ENCODE data around the gene ZNF599. TPM values are rescaled to one million over a fixed set of nuclear protein-coding genes. Genes with fewer than 3 reads are reported as not detected.

ZNF599 gene
- total RNA-seq, 2 donors from 2014 or later, result 5.1 to 6.4 TPM

- no peaks in the 10 kb centered on the region for H3K27me3 ChIP-seq (replicated peaks; ENCODE audit: insufficient read depth)
- H3K9me3 ChIP-seq, result peaks cover 97% of the 10 kb centered on the region
- no peak for DNase-seq (ENCODE audit: low spot score)
- H3K27ac ChIP-seq, result no peak overlapping the region
- TF ChIP-seq CTCF (IDR thresholded peaks at IDR 0.05), result no peak
- H3K36me3 ChIP-seq, result peaks cover 39% of the 10 kb centered on the region
- no peak for ATAC-seq (ENCODE audit: insufficient number of reproducible peaks, low FRiP score, low read depth)
- H3K4me3 ChIP-seq, result no peak overlapping the region
- no peaks in the 10 kb centered on the region for H3K4me1 ChIP-seq (ENCODE audit: control insufficient read depth in 1 of 2, low read depth in 2 of 2)
Measured at GRCh38 chr19:34744896-34745690, 27.9 kb downstream of the ZNF599 start.

- Histone ChIP-seq H3K4me3 (peak overlapping the region; percentile 97), H3K27ac (peak overlapping the region; percentile 98), H3K4me1 (ENCODE audit: control insufficient read depth in 1 of 2, low read depth in 2 of 2) (peaks cover 5 to 23% of the 10 kb centered on the region in 2 donors), H3K9me3 (peaks cover 27% of the 10 kb centered on the region), H3K36me3 (peaks cover 20% of the 10 kb centered on the region), H3K27me3 (replicated peaks; ENCODE audit: insufficient read depth) (no peaks in the 10 kb centered on the region)
- ATAC-seq (ENCODE audit: insufficient number of reproducible peaks, low FRiP score, low read depth) (no peak), DNase-seq (ENCODE audit: low spot score) (no peak)
- no peak for TF ChIP-seq CTCF (IDR thresholded peaks at IDR 0.05)
Measured at GRCh38 chr19:34734537-34735103, 38.4 kb downstream of the ZNF599 start.

- Histone ChIP-seq H3K4me1 (ENCODE audit: control insufficient read depth in 1 of 2, low read depth in 2 of 2) (peaks cover 5 to 23% of the 10 kb centered on the region in 2 donors), H3K27ac (peak within 1 kb of the TSS; percentile 98), H3K4me3 (peak within 1 kb of the TSS; percentile 97), H3K9me3 (peaks cover 20% of the 10 kb centered on the region), H3K27me3 (replicated peaks; ENCODE audit: insufficient read depth) (no peaks in the 10 kb centered on the region), H3K36me3 (peaks cover 13% of the 10 kb centered on the region)
- no peak for TF ChIP-seq CTCF (IDR thresholded peaks at IDR 0.05)
- peak; percentile 97 for ATAC-seq (ENCODE audit: insufficient number of reproducible peaks, low FRiP score, low read depth)
- DNase-seq (ENCODE audit: low spot score), result peak; percentile 66
Measured at GRCh38 chr19:34733746-34734536, 39.1 kb downstream of the ZNF599 start, which contains the start of gene ZNF181. Gene ZNF181, plus strand, starts transcription at chr19:34734243. Its CDS starts 795 bp downstream, at chr19:34735038.

- Histone ChIP-seq H3K27ac (peak overlapping the region; percentile 98), H3K9me3 (peaks cover 14% of the 10 kb centered on the region), H3K4me3 (peak overlapping the region; percentile 97), H3K27me3 (replicated peaks; ENCODE audit: insufficient read depth) (no peaks in the 10 kb centered on the region), H3K4me1 (ENCODE audit: control insufficient read depth in 1 of 2, low read depth in 2 of 2) (peaks cover 5 to 23% of the 10 kb centered on the region in 2 donors), H3K36me3 (peaks cover 11% of the 10 kb centered on the region)
- ATAC-seq (ENCODE audit: insufficient number of reproducible peaks, low FRiP score, low read depth) (peak; percentile 10), DNase-seq (ENCODE audit: low spot score) (peak; percentile 26)
- no peak for TF ChIP-seq CTCF (IDR thresholded peaks at IDR 0.05)
Measured at GRCh38 chr19:34733266-34733745, 39.7 kb downstream of the ZNF599 start.
